Neural progenitor cell (in vitro differentiated cells): ENCODE data around the gene PTPRK.

Source experiments
- EZH2 ChIP-seq: fragments of 200-600 bp; sonication (generic); IDR thresholded peaks from 2 replicates; pipeline ENCODE4 v1.6.1; 2017; ENCODE audit warnings: antibody characterized with exemption, mild to moderate bottlenecking, moderate library complexity
- TF ChIP-seq, protein P1 (sequence below): fragments of 200-600 bp; sonication (generic); IDR thresholded peaks from 2 replicates; pipeline ENCODE4 v1.5.1; 2017; ENCODE audit warnings: antibody characterized with exemption, mild to moderate bottlenecking

DNA sequence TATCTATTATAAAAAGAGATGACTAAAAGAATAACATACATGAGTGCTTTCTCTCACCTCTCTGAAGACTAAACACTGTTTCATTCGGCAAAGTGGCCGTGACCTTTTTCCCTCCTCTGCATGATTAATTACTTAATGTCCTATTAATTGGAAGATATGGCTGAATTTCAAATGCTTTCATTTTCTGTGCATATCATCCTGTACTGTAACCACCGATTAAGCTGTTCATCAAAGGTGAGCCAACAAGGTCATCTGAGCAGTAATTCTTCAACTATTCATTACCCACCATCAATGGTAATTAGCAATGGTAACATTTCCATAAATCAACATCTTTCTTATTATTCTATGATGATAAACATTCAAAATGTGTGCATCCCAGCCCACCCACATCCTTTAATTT is 125.2 kb downstream of the PTPRK start:
- TF ChIP-seq, protein P1, sequence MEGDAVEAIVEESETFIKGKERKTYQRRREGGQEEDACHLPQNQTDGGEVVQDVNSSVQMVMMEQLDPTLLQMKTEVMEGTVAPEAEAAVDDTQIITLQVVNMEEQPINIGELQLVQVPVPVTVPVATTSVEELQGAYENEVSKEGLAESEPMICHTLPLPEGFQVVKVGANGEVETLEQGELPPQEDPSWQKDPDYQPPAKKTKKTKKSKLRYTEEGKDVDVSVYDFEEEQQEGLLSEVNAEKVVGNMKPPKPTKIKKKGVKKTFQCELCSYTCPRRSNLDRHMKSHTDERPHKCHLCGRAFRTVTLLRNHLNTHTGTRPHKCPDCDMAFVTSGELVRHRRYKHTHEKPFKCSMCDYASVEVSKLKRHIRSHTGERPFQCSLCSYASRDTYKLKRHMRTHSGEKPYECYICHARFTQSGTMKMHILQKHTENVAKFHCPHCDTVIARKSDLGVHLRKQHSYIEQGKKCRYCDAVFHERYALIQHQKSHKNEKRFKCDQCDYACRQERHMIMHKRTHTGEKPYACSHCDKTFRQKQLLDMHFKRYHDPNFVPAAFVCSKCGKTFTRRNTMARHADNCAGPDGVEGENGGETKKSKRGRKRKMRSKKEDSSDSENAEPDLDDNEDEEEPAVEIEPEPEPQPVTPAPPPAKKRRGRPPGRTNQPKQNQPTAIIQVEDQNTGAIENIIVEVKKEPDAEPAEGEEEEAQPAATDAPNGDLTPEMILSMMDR = no peak
- no peak for TF ChIP-seq EZH2
